ENCODE results near the gene GPER1.

GRCh38 chr7:1080921-1081255 is 7.0 kb upstream of the GPER1 start:
- no peak for TF ChIP-seq CTCF (conservative IDR thresholded peaks at IDR 0.05; ENCODE audit: low read depth, low read length)
- no peak for TF ChIP-seq EZH2 (IDR thresholded peaks at IDR 0.05; ENCODE audit: low read length, unreplicated experiment)
- TF ChIP-seq EZH2phosphoT487 (IDR thresholded peaks at IDR 0.05; ENCODE audit: borderline replicate concordance, low read length): no peak

All from PC-3 (cell line).